Lower lobe of right lung (tissue), 2 donors: ENCODE data around the gene MEGF10. TPM values are rescaled to one million over a fixed set of nuclear protein-coding genes. Genes with fewer than 3 reads are reported as not detected.

ENCODE experiments used
- ATAC-seq, 2 donors: fragments of 200-7000 bp; cut with Tn5 transposase; one replicate each; pipeline ENCODE4 v1.9.1; 2020 to 2022; ENCODE audit warnings: mild to moderate bottlenecking in 2 of 2, moderate library complexity in 2 of 2
- DNase-seq: peaks from one replicate; pipeline ENCODE4 v3.0.0-alpha.2; 2020
- H3K27ac ChIP-seq: fragments of 200-600 bp; one replicate; pipeline ENCODE4 v1.8.0; 2022
- H3K27me3 ChIP-seq: fragments of 200-600 bp; one replicate; pipeline ENCODE4 v1.8.0; 2022; ENCODE audit warnings: low read depth
- H3K36me3 ChIP-seq: fragments of 200-600 bp; one replicate; pipeline ENCODE4 v1.8.0; 2022; ENCODE audit warnings: mild to moderate bottlenecking
- H3K4me1 ChIP-seq: fragments of 200-600 bp; one replicate; pipeline ENCODE4 v1.8.0; 2022
- H3K4me3 ChIP-seq: fragments of 200-600 bp; one replicate; pipeline ENCODE4 v1.8.0; 2022; ENCODE audit warnings: mild to moderate bottlenecking
- H3K9me3 ChIP-seq: fragments of 200-600 bp; one replicate; pipeline ENCODE4 v1.8.0; 2022
- CTCF ChIP-seq: fragments of 200-600 bp; IDR thresholded peaks from one replicate; pipeline ENCODE4 v1.8.0; 2022; ENCODE audit warnings: antibody characterized with exemption, mild to moderate bottlenecking
- intact Hi-C: fragments of 100-400 bp; cut with DNase I; formaldehyde crosslinking; loops from one replicate; pipeline ENCODE4 v1.11.0; 2022
- total RNA-seq: library from RNA; stranded (reverse); fragmentation: NEBNext Ultra II Directional; extraction: Animal tissue kit (Norgen Biotek cat#: 25700); gene quantifications from one replicate; pipeline ENCODE4 v1.2.1, GENCODE V29; 2021
- donor health status: DM: no; HTN: yes; CAD: no; lungs with severe emphysema.

Gene MEGF10
- total RNA-seq, 1 donor from 2014 or later, result 0.30 TPM

DNA sequence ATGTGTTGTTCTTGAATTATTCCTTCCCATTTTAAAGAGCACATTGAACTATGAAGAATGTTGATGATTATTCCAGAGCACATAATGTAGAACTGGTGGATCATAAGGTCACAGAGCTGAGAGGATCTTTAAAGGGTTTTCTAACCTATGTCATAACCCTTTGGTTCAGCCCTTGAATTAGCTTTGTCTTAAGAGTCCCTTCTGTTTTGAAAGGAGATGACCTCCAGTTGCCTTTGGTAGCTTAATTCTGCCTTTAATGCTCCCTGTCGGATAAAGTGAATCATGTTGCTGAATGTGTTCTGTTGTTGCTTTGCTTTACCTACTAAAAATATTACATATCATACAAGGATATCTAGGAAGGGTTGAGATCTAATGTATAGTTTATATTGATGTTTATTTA is 127.8 kb downstream of the MEGF10 start:
- no peak for ATAC-seq
- Histone ChIP-seq H3K36me3 (no peaks in the 10 kb centered on the region), H3K4me1 (no peaks in the 10 kb centered on the region), H3K27ac (no peak overlapping the region), H3K4me3 (no peak overlapping the region), H3K9me3 (no peaks in the 10 kb centered on the region), H3K27me3 (no peaks in the 10 kb centered on the region)
- intact Hi-C loops, result no loop called here
- DNase-seq, result no peak
- no peak for TF ChIP-seq CTCF

GRCh38 chr5:127418974-127419682 is 128.5 kb downstream of the MEGF10 start:
- no peaks in the 10 kb centered on the region for H3K36me3 ChIP-seq
- no peak for TF ChIP-seq CTCF
- no peaks in the 10 kb centered on the region for H3K27me3 ChIP-seq
- DNase-seq (no peak), ATAC-seq (no peak)
- no peak overlapping the region for H3K27ac ChIP-seq
- H3K4me1 ChIP-seq, result no peaks in the 10 kb centered on the region
- no peaks in the 10 kb centered on the region for H3K9me3 ChIP-seq
- intact Hi-C loops, result no loop called here
- H3K4me3 ChIP-seq, result no peak overlapping the region

GRCh38 chr5:127419683-127420257 is 129.2 kb downstream of the MEGF10 start:
- no peak for ATAC-seq
- H3K36me3 ChIP-seq, result no peaks in the 10 kb centered on the region

DNA sequence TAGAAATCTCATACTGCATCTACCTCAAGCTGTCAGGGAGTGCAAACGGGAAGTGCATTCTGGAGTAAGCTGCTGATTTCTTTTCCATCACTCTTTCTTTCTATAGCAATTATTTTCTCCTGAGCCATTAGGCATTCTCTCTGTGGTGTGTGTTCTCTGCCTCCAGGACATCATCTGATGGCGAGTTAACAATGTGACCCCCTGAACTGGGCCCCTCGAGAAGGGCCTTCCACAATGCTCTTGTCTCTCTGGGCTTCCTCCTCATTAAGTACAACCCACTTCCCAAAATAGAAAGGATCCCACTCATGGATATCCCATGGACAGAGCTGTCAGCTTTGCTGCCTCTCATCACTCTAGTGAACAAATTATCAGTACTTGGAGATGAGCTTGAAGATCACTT is 130.2 kb downstream of the MEGF10 start:
- ATAC-seq (no peak), DNase-seq (no peak)
- no peak overlapping the region for H3K4me3 ChIP-seq
- no peaks in the 10 kb centered on the region for H3K27me3 ChIP-seq
- no peaks in the 10 kb centered on the region for H3K4me1 ChIP-seq
- no peak for TF ChIP-seq CTCF
- intact Hi-C loops, result no loop called here
- H3K27ac ChIP-seq, result no peak overlapping the region
- H3K36me3 ChIP-seq, result no peaks in the 10 kb centered on the region
- no peaks in the 10 kb centered on the region for H3K9me3 ChIP-seq

More at GRCh38 chr5:127419683-127420257, 129.2 kb downstream of the MEGF10 start:
- no peak for TF ChIP-seq CTCF
- no peaks in the 10 kb centered on the region for H3K4me1 ChIP-seq
- no peak for DNase-seq
- H3K4me3 ChIP-seq, result no peak overlapping the region
- intact Hi-C loops, result no loop called here
- H3K9me3 ChIP-seq, result no peaks in the 10 kb centered on the region
- no peaks in the 10 kb centered on the region for H3K27me3 ChIP-seq
- H3K27ac ChIP-seq, result no peak overlapping the region

GRCh38 chr5:127421471-127421870 is 130.9 kb downstream of the MEGF10 start:
- H3K36me3 ChIP-seq, result no peaks in the 10 kb centered on the region
- no peak overlapping the region for H3K27ac ChIP-seq
- DNase-seq, result no peak
- no peak overlapping the region for H3K4me3 ChIP-seq
- no peak for TF ChIP-seq CTCF
- no peaks in the 10 kb centered on the region for H3K27me3 ChIP-seq
- ATAC-seq, result no peak
- H3K4me1 ChIP-seq, result no peaks in the 10 kb centered on the region
- no peaks in the 10 kb centered on the region for H3K9me3 ChIP-seq
- intact Hi-C loops, result no loop called here
